Mesendoderm (in vitro differentiated cells): ENCODE results near the gene TAF11.
"Not testable (repeated sequence)": the region's sequence is repeated elsewhere in the genome, so short reads cannot be mapped to it uniquely, and the experiment has no call there.

Experiments used
- DNase-seq: peaks from one replicate; pipeline ENCODE4 v3.0.0; 2013
- H2AK5ac ChIP-seq: 2 replicates; pipeline ENCODE4 v1.6.1; 2013; ENCODE audit warnings: low read length, inconsistent platforms
- H2BK120ac ChIP-seq: 2 replicates; pipeline ENCODE4 v1.6.1; 2013; ENCODE audit warnings: low read depth, mild to moderate bottlenecking, low read length, moderate library complexity, mixed read lengths
- H2BK15ac ChIP-seq: replicated peaks from 2 replicates; pipeline ENCODE4 v1.6.1; 2013; ENCODE audit warnings: low read depth, mild to moderate bottlenecking, moderate library complexity
- H2BK5ac ChIP-seq: 2 replicates; pipeline ENCODE4 v1.6.1; 2013; ENCODE audit warnings: low read length, inconsistent platforms
- H3K18ac ChIP-seq: 2 replicates; pipeline ENCODE4 v1.6.1; 2013; ENCODE audit warnings: mild to moderate bottlenecking, low read length, mixed read lengths
- H3K23ac ChIP-seq: one replicate; pipeline ENCODE4 v1.6.1; 2013; ENCODE audit warnings: low read length
- H3K27ac ChIP-seq: 2 replicates; pipeline ENCODE4 v1.5.1; 2013; ENCODE audit warnings: low read depth, mild to moderate bottlenecking, inconsistent platforms, low read length, moderate library complexity
- H3K27me3 ChIP-seq: 2 replicates; pipeline ENCODE4 v1.6.1; 2013; ENCODE audit warnings: low read length, control low read depth, mild to moderate bottlenecking, inconsistent platforms; ENCODE audit not compliant: insufficient read depth, poor library complexity
- H3K36me3 ChIP-seq: 2 replicates; pipeline ENCODE4 v1.6.1; 2013; ENCODE audit warnings: low read length, inconsistent platforms; ENCODE audit not compliant: control insufficient read depth, insufficient read depth
- H3K4ac ChIP-seq: one replicate; pipeline ENCODE4 v1.6.1; 2013; ENCODE audit warnings: low read depth, mild to moderate bottlenecking, low read length, moderate library complexity
- H3K4me1 ChIP-seq: 2 replicates; pipeline ENCODE4 v1.6.1; 2013; ENCODE audit warnings: low read depth, low read length, inconsistent platforms; ENCODE audit not compliant: control insufficient read depth
- H3K4me2 ChIP-seq: 2 replicates; pipeline ENCODE4 v1.6.1; 2013; ENCODE audit warnings: low read length
- H3K4me3 ChIP-seq: 2 replicates; pipeline ENCODE4 v1.5.1; 2013; ENCODE audit warnings: mild to moderate bottlenecking, low read length
- H3K56ac ChIP-seq: one replicate; pipeline ENCODE4 v1.6.1; 2013; ENCODE audit warnings: low read length
- H3K79me1 ChIP-seq: 2 replicates; pipeline ENCODE4 v1.6.1; 2013; ENCODE audit warnings: low read length, inconsistent platforms
- H3K79me2 ChIP-seq: 2 replicates; pipeline ENCODE4 v1.6.1; 2013; ENCODE audit warnings: mild to moderate bottlenecking, low read length; ENCODE audit not compliant: control insufficient read depth, insufficient read depth
- H3K9ac ChIP-seq: 2 replicates; pipeline ENCODE4 v1.6.1; 2013; ENCODE audit warnings: low read length, inconsistent platforms
- H4K5ac ChIP-seq: one replicate; pipeline ENCODE4 v1.6.1; 2013; ENCODE audit warnings: low read length
- H4K8ac ChIP-seq: one replicate; pipeline ENCODE4 v1.6.1; 2013; ENCODE audit warnings: low read depth, mild to moderate bottlenecking, control low read depth, low read length, moderate library complexity
- WGBS: extraction: QIAGEN DNeasy Blood & Tissue Kit; methylation state at CpG from one replicate; pipeline ENCODE4 v1.1.7; 2013; ENCODE audit warnings: low lambda C conversion rate, missing lambda C conversion rate; ENCODE audit not compliant: insufficient coverage; ENCODE audit errors: extremely low coverage; 5-methylcytosine and 5-hydroxymethylcytosine counted together

Gene TAF11

DNA sequence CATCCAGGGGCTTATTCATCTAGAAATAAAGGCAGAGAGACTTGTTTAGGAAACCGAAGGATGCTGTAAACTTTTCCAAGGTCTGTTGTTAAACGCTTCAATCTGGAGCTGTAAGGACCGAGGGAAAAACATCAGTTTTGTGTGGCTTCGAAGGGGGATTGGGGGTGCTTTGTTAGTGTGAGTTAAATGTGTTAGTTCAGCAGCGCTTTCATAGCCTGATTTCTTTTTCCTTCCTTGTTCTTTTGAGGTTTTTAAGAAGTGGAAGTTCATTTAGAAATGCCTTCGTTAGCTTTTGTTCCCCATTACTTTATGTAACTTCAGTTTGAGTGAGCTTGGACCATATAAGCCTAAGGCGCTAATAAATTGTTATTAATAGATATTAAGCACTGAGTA lies 2.7 kb upstream of the TAF11 start:
- no peak for DNase-seq
- H3K79me2 ChIP-seq, result peaks cover 31% of the 10 kb centered on the region
- H3K4me3 ChIP-seq, result no peak overlapping the region
- H3K79me1 ChIP-seq, result peaks cover 21% of the 10 kb centered on the region
- no peak overlapping the region for H3K23ac ChIP-seq
- WGBS, result no CpG with 5 or more reads among the region's 7 CpGs
- H2BK120ac ChIP-seq, result no peak overlapping the region
- H3K27me3 ChIP-seq, result no peaks in the 10 kb centered on the region
- H3K4me1 ChIP-seq, result peaks cover 2% of the 10 kb centered on the region
- peak overlapping the region; percentile 59 for H3K56ac ChIP-seq
- no peak overlapping the region for H4K8ac ChIP-seq
- H2AK5ac ChIP-seq, result no peak overlapping the region
- H3K4ac ChIP-seq, result no peak overlapping the region
- no peaks in the 10 kb centered on the region for H3K36me3 ChIP-seq
- H3K18ac ChIP-seq, result no peak overlapping the region
- peak overlapping the region; percentile 23 for H3K4me2 ChIP-seq
- H3K27ac ChIP-seq, result no peak overlapping the region
- no peak overlapping the region for H2BK5ac ChIP-seq
- H3K9ac ChIP-seq, result peak overlapping the region; percentile 60
- no peak overlapping the region for H4K5ac ChIP-seq
- no peak overlapping the region for H2BK15ac ChIP-seq

GRCh38 chr6:34888874-34889555 lies 1.2 kb upstream of the TAF11 start, which contains the start of gene ANKS1A:
ANKS1A (plus strand) TSS chr6:34889255; CDS start chr6:34889403, 148 bp downstream.
- Histone ChIP-seq H3K27me3 (no peaks in the 10 kb centered on the region), H3K27ac (peak within 1 kb of the TSS; percentile 71), H4K8ac (peak within 1 kb of the TSS; percentile 94), H2BK5ac (no peak within 1 kb of the TSS), H3K79me1 (peaks cover 22% of the 10 kb centered on the region), H3K4ac (peak within 1 kb of the TSS; percentile 56), H3K23ac (no peak within 1 kb of the TSS), H4K5ac (peak within 1 kb of the TSS; percentile 72), H2AK5ac (no peak within 1 kb of the TSS), H3K79me2 (peaks cover 33% of the 10 kb centered on the region), H3K4me2 (peak within 1 kb of the TSS; percentile 95), H2BK120ac (no peak within 1 kb of the TSS), H3K4me3 (peak within 1 kb of the TSS; percentile 80), H3K9ac (peak within 1 kb of the TSS; percentile 94), H3K56ac (peak within 1 kb of the TSS; percentile 91), H3K18ac (peak within 1 kb of the TSS; percentile 54), H3K36me3 (no peaks in the 10 kb centered on the region), H3K4me1 (peaks cover 2% of the 10 kb centered on the region), H2BK15ac (no peak within 1 kb of the TSS)
- no CpG with 5 or more reads among the region's 60 CpGs for WGBS
- peak; percentile 88 for DNase-seq

DNA sequence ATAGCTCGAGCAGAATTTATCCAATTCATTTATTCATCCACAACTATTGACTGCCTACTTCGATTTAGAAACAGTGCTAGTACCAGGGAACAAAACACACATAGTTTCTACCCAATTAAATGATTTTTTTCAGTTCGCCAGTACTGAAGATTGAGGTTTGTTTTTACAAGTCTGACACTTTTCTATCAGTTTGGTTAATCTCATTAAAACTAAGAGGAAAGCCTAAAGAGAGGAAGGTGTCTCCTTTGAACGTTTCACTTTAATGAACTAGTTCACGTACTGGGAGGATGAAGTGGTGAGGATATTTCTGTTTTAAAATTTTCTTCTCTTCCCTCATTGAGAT lies 643 bp upstream of the TAF11 start:
- Histone ChIP-seq H3K56ac (peak overlapping the region; percentile 86), H3K4me1 (peaks cover 2% of the 10 kb centered on the region), H3K27me3 (no peaks in the 10 kb centered on the region), H3K4me3 (peak overlapping the region; percentile 79), H3K27ac (no peak overlapping the region), H2BK120ac (no peak overlapping the region), H3K9ac (peak overlapping the region; percentile 94), H3K23ac (no peak overlapping the region), H3K18ac (no peak overlapping the region), H2AK5ac (no peak overlapping the region), H4K8ac (no peak overlapping the region), H2BK15ac (no peak overlapping the region), H2BK5ac (no peak overlapping the region), H3K4ac (no peak overlapping the region), H3K36me3 (no peaks in the 10 kb centered on the region), H4K5ac (no peak overlapping the region), H3K4me2 (peak overlapping the region; percentile 95), H3K79me2 (peaks cover 33% of the 10 kb centered on the region), H3K79me1 (peaks cover 22% of the 10 kb centered on the region)
- DNase-seq, result no peak
- no CpG with 5 or more reads among the region's 5 CpGs for WGBS

- H3K4me3 ChIP-seq, H4K8ac ChIP-seq, H3K4me1 ChIP-seq, H2BK5ac ChIP-seq, H2BK120ac ChIP-seq, H4K5ac ChIP-seq, H3K4me2 ChIP-seq, H3K9ac ChIP-seq, H3K27ac ChIP-seq, H3K23ac ChIP-seq, DNase-seq, H2BK15ac ChIP-seq, H3K27me3 ChIP-seq, H3K56ac ChIP-seq, H3K36me3 ChIP-seq, H3K79me1 ChIP-seq, H2AK5ac ChIP-seq, H3K18ac ChIP-seq, H3K4ac ChIP-seq: not testable (repeated sequence)
- peaks cover 19% of the 10 kb centered on the region for H3K79me2 ChIP-seq
- WGBS, result no CpG with 5 or more reads among the region's 15 CpGs
Measured at GRCh38 chr6:34885837-34886236, 2.0 kb downstream of the TAF11 start.

- Histone ChIP-seq H3K27ac (no peak overlapping the region), H3K79me1 (peaks cover 3% of the 10 kb centered on the region), H2BK5ac (no peak overlapping the region), H3K23ac (no peak overlapping the region), H2BK15ac (no peak overlapping the region), H3K18ac (no peak overlapping the region), H4K5ac (no peak overlapping the region), H3K4me3 (no peak overlapping the region), H2BK120ac (no peak overlapping the region), H4K8ac (no peak overlapping the region), H3K79me2 (peaks cover 15% of the 10 kb centered on the region), H3K4ac (no peak overlapping the region), H2AK5ac (no peak overlapping the region), H3K36me3 (peaks cover under 1% of the 10 kb centered on the region), H3K4me2 (no peak overlapping the region), H3K27me3 (no peaks in the 10 kb centered on the region), H3K4me1 (no peaks in the 10 kb centered on the region), H3K9ac (no peak overlapping the region), H3K56ac (no peak overlapping the region)
- WGBS, result no CpG with 5 or more reads among the region's 2 CpGs
- no peak for DNase-seq
Measured at GRCh38 chr6:34884996-34885395, 2.8 kb downstream of the TAF11 start.

DNA sequence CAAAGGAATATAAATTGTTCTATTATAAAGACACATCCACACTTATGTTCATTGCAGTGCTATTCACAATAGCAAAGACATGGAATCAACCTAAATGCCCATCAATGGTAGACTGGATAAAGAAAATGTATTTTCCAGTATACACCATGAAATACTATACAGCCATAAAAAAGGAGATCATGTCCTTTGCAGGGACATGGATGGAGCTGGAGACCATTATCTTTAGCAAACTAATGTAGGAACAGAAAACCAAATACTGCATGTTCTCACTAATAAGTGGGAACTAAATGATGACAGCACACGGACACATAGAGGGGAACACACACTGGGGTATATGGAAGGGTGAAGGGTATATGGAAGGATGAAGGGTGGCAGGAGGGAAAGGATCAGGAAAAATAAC lies 3.8 kb downstream of the TAF11 start:
- H3K18ac ChIP-seq, H2AK5ac ChIP-seq, H3K27ac ChIP-seq, H2BK5ac ChIP-seq, H3K23ac ChIP-seq, H4K5ac ChIP-seq, H3K4me1 ChIP-seq, H3K4me2 ChIP-seq, H3K79me1 ChIP-seq, DNase-seq, H3K36me3 ChIP-seq, H2BK120ac ChIP-seq, H3K27me3 ChIP-seq, H3K56ac ChIP-seq, H2BK15ac ChIP-seq, H3K4me3 ChIP-seq, H3K9ac ChIP-seq, H3K4ac ChIP-seq, H4K8ac ChIP-seq: not testable (repeated sequence)
- no CpG with 5 or more reads among the region's 1 CpG for WGBS
- H3K79me2 ChIP-seq, result peaks cover 13% of the 10 kb centered on the region
